ENCODE measurements around the gene KITLG. TPM values are rescaled to one million over a fixed set of nuclear protein-coding genes. Genes with fewer than 3 reads are reported as not detected.
"Not testable (repeated sequence)": the region's sequence is repeated elsewhere in the genome, so short reads cannot be mapped to it uniquely, and the experiment has no call there.

Gene KITLG, protein sequence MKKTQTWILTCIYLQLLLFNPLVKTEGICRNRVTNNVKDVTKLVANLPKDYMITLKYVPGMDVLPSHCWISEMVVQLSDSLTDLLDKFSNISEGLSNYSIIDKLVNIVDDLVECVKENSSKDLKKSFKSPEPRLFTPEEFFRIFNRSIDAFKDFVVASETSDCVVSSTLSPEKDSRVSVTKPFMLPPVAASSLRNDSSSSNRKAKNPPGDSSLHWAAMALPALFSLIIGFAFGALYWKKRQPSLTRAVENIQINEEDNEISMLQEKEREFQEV
- total RNA-seq (100 to 1,000 TPM in 1 of 4 donors, 10 to 100 TPM in 3; 54.6 to 149 (median 80.4) TPM), polyA plus RNA-seq (10 to 100 TPM in 2 of 3 donors, 1 to 10 TPM in 1; 8.1 to 15.0 (median 13.7) TPM)

DNA sequence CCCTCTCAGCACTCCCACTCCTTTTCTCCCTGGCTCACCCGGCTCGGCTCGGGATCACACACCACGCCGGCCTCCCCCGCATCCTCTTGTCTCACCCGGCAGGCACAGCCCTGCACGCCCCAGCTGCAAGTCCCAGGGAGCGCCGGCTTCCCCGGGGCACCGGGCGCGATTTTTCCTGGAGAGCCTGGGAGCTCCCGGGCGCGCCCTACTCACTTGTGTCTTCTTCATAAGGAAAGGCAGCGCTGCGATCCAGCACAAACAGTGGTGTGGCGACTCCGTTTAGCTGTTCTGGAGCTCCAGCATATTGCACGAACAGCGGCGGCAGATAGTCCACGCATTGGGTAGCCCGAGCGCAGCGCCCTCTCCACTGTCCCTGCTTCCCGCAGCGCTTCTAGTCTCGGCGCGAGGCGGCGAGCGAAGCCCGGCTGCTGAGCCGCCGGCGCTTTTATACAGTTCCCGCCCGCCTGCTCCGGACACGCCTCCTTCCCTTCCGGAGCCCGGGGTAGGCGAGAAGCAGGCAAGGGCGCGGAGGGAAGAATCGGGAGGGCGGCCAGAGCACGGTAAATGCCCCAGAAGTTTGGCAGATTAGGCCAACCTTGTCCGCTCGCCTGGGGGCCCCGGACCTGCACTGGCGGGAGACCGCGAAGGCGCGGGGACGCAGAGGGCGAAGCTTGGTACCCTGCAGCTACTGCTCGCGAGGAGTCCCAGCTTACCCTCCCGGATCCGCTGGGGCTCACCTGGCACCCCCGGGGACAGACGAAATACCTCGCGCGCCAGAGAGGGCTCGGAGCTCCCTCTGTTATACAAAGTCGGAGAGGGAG lies at the start of gene KITLG:
KITLG (minus strand) TSS at position 421 of the 821 bp plus-strand sequence; CDS start at position 228, 193 bp downstream.
- H3K4me3 ChIP-seq, result peak within 1 kb of the TSS; percentile 60 to 81 (median 66)
- TF ChIP-seq, protein P1, sequence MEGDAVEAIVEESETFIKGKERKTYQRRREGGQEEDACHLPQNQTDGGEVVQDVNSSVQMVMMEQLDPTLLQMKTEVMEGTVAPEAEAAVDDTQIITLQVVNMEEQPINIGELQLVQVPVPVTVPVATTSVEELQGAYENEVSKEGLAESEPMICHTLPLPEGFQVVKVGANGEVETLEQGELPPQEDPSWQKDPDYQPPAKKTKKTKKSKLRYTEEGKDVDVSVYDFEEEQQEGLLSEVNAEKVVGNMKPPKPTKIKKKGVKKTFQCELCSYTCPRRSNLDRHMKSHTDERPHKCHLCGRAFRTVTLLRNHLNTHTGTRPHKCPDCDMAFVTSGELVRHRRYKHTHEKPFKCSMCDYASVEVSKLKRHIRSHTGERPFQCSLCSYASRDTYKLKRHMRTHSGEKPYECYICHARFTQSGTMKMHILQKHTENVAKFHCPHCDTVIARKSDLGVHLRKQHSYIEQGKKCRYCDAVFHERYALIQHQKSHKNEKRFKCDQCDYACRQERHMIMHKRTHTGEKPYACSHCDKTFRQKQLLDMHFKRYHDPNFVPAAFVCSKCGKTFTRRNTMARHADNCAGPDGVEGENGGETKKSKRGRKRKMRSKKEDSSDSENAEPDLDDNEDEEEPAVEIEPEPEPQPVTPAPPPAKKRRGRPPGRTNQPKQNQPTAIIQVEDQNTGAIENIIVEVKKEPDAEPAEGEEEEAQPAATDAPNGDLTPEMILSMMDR (IDR thresholded peaks at IDR 0.05), result peak in 2 of 4 experiments; percentile 26 to 39
- TF ChIP-seq EP300 (IDR thresholded peaks at IDR 0.05), result no peak
- TF ChIP-seq POLR2A (IDR thresholded peaks at IDR 0.05), result peak; percentile 33 to 71
- TF ChIP-seq POLR2AphosphoS5 (IDR thresholded peaks at IDR 0.05), result peak; percentile 78 to 93 (median 91)
- H3K36me3 ChIP-seq, result no peaks in the 10 kb centered on the region
- intact Hi-C loops (cut with DNase I), result no loop called here
- DNase-seq, result peak; percentile 94
- peaks cover 0 to 33% (median 23%) of the 10 kb centered on the region in 4 donors for H3K4me1 ChIP-seq
- H3K27ac ChIP-seq, result peak within 1 kb of the TSS; percentile 77 to 86 (median 85)
- no peaks in the 10 kb centered on the region for H3K27me3 ChIP-seq
- WGBS, 2 donors, result 0 to 1% methylated on average over 73 of the region's 73 CpGs
- H3K9me3 ChIP-seq, result no peaks in the 10 kb centered on the region

DNA sequence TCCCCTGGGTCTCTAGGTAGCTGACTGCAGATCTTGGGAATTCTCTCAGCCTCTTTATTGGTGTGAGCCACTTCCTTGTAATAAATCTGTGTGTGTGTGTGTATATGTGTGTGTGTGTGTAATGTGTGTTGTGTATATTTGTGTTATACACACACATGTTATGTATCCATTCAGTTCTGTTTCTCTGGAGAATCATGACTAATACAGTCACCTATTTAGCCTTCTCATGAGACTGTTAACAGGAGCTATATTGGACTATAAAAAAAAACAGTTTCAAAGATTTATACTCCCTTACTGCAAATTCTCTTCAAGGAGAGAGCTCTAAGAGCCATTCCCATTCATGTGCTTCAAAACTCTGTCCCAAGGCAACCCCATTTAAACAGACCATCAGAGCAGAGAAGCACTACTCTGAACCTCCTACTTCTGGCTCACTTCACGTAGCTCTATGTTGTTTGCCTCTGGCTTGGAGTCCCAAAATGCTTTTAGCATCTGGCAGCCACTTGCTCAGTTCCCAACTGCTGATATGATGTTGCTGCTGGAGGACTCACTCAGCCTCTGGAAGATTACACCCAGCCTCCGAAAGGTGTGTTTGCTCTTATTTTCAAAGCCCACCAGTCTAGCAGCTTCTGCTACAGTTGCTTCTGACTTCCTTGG lies 48.7 kb upstream of the KITLG start:
- DNase-seq, result peak; percentile 80
- intact Hi-C loops (cut with DNase I), result no loop called here
- TF ChIP-seq POLR2A (IDR thresholded peaks at IDR 0.05) (no peak), POLR2AphosphoS5 (IDR thresholded peaks at IDR 0.05) (peak in 3 of 4 donors; percentile 16 to 19 (median 18)), EP300 (IDR thresholded peaks at IDR 0.05) (no peak)
- TF ChIP-seq, protein P1 (IDR thresholded peaks at IDR 0.05), result no peak
- Histone ChIP-seq H3K36me3 (no peaks in the 10 kb centered on the region), H3K9me3 (no peaks in the 10 kb centered on the region), H3K27me3 (no peaks in the 10 kb centered on the region), H3K4me3 (no peak overlapping the region), H3K4me1 (peaks cover 0 to 13% (median 6%) of the 10 kb centered on the region in 4 donors), H3K27ac (peak overlapping the region in 2 of 4 donors; percentile 29 to 35)
- WGBS, 2 donors, result 78 to 84% methylated on average over 2 of the region's 2 CpGs

DNA sequence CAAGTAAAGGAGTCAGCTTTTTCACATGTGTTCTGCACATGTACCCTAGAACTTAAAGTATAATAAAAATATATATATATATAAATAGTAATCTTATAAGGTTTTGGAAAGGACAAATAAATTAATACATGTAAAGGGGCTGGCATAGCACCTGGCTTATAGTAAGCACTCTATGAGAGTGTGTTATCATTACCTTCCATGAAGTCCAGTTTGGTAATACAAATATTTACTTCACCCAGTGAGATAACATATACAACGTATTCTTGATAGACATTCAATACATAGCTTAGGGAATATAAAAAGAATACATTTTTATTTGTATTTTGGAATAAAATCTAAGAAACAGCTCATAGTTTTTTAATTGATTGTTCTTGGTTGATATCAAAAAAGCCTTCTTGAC lies 47.8 kb upstream of the KITLG start:
- WGBS, 2 donors, result 61 to 69% methylated on average over 1 of the region's 1 CpG
- H3K4me3 ChIP-seq; H3K27me3 ChIP-seq; H3K27ac ChIP-seq; DNase-seq; intact Hi-C loops (cut with DNase I); H3K36me3 ChIP-seq; H3K9me3 ChIP-seq: not testable (repeated sequence)
- peaks cover 0 to 13% (median 6%) of the 10 kb centered on the region in 4 donors for H3K4me1 ChIP-seq

DNA sequence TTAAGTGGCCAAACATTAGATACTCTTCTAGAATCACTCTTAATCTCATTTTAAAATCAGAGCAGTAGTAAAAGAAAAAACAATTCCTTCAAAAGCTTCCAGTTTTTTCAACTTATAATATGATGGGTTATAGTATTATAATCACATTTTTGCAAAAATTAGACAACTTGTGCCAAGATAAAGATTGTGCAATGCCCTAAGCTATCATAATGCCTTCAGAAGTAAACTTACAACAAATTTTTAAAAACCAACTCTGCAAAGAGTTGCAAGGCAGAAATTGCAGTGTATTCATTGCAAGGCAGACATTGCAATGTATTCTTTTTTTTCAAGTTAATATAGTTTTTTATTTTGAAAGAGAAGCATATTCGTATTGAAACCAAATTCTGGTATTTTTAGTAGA lies 47.2 kb upstream of the KITLG start:
- intact Hi-C loops (cut with DNase I), result no loop called here
- Histone ChIP-seq H3K9me3 (no peaks in the 10 kb centered on the region), H3K36me3 (no peaks in the 10 kb centered on the region), H3K4me1 (peaks cover 0 to 13% (median 6%) of the 10 kb centered on the region in 4 donors), H3K27ac (no peak overlapping the region), H3K27me3 (no peaks in the 10 kb centered on the region), H3K4me3 (no peak overlapping the region)
- no peak for DNase-seq
- 82 to 84% methylated on average over 1 of the region's 1 CpG for WGBS, 2 donors
- TF ChIP-seq POLR2AphosphoS5 (IDR thresholded peaks at IDR 0.05) (no peak), POLR2A (IDR thresholded peaks at IDR 0.05) (no peak), EP300 (IDR thresholded peaks at IDR 0.05) (no peak)
- TF ChIP-seq, protein P1 (IDR thresholded peaks at IDR 0.05), result no peak
